M059J (cell line): Measurements from ENCODE around the gene PDK1. TPM values are rescaled to one million over a fixed set of nuclear protein-coding genes. Genes with fewer than 3 reads are reported as not detected.

Source experiments
- DNase-seq: peaks from one replicate; pipeline ENCODE4 v3.0.0-alpha.2; 2012; ENCODE audit warnings: low read depth
- total RNA-seq: library from RNA; depleted of rRNA; stranded (reverse); fragments of >200 nt; shearing (Covaris generic); gene quantifications from 2 replicates; pipeline ENCODE4 v1.2.3, GENCODE V29; 2014; rRNA removed

The PDK1 gene
- total RNA-seq, 1 experiment from 2014 or later, result 16.0 TPM

- DNase-seq, result peak; percentile 30
Measured at GRCh38 chr2:172640389-172640788, 84.5 kb downstream of the PDK1 start.

DNA sequence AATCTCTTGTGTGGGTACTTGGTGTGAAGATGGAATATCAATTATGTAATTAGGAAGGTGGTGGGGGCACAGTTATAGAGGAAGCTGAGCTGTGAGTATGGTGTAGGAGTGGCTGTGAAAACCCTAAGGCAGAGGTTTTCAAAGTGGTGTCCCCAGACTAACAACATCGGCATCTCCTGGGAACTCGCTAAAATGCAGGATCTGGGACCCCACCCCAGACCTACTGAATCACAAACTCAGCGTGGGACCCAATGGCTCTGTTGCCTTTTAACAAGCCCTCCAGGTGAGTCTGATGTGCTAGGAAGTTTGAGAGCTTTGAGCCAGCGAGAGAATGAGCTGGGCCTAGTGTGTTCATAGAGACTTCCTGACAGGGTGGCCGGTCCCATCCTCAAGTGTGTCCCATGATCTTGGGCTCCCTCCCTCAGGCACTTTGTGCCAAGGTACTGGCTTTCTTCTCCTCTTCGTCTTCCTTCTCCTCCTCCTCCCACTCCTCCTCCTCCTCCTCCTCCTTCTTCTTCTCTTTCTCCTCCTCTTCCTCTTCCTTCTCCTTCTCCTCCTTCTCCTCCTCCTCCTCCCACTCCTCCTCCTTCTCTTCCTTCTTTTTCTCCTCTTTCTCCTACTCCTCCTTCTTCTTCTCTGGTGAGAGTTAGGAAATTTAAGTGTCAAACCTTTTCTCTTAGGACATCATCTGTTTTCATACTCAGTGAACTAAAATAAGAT lies 86.6 kb downstream of the PDK1 start:
- no peak for DNase-seq

DNA sequence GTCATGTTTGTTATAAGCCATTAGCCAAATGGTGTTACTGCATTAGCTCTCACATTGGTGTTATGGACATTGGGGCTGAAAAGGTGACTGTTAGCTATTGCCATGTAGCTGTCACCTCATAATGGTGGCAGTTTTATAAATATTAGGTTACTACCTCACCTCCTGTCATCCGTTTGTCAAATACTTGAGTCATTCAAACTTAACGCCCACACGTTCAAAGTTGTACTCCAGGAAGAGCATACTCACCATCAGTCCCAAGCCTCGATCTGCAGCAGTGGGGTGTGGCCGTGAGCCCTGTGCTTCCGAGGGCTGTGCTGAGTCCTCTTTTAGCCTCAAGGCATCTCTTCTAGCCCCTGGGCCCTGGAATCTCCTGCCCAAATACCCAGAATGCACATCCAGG lies 87.3 kb downstream of the PDK1 start:
- DNase-seq, result peak; percentile 69

GRCh38 chr2:172647439-172647838 lies 91.5 kb downstream of the PDK1 start:
- DNase-seq, result peak; percentile 61

DNA sequence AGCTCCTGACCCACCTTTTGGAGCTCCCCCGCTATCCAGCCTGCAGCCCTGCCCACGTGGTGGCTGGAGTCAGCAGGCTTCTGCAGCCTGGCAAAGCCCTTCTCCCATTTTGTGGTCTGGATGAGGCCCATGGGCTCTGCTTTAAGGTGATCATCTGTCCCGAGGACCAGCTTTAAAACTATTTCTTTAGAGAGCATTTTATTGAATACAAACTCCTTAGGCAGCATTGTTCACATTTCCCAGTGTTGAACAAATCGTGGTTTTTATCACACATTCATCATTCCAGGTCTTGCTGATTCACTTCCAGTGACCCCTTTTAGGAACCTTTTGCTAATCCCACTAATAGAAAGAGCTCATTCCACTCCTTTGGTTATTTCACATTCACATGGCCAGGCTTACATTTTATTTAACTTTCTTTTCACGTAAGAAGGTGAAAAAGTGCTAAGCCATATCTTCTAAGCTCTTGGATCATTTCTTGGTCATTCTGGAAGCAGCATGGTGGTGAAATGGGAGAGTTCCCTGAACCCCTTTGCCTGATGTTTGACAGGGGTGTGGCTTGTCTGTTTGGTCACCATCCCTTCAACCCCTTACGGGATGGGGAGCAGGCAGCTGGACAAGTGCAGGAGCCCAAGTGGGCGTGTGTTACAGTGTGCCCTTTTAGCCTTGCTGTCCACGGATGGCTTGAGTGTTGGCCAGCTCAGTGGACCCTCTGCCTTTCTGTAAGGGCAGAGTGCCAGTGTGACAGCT lies 99.4 kb downstream of the PDK1 start:
- DNase-seq, result peak; percentile 94

- DNase-seq, result peak; percentile 36
Measured at GRCh38 chr2:172655838-172656573, 100.1 kb downstream of the PDK1 start.

Other genes with a start within 250 kb of the PDK1 start
- gene ITGA6, start 128.5 kb upstream of the PDK1 start, total RNA-seq, result 31.7 and 47.7 TPM in 2 replicates
- 0.47 and 1.4 TPM in 2 replicates for gene RAPGEF4, start 179.8 kb downstream of the PDK1 start, total RNA-seq